Measurements from ENCODE around the gene TMEM222. TPM values are rescaled to one million over a fixed set of nuclear protein-coding genes. Genes with fewer than 3 reads are reported as not detected.

TMEM222 gene
- total RNA-seq, 2 experiments from 2014 or later: 21.8 to 22.5 TPM

DNA sequence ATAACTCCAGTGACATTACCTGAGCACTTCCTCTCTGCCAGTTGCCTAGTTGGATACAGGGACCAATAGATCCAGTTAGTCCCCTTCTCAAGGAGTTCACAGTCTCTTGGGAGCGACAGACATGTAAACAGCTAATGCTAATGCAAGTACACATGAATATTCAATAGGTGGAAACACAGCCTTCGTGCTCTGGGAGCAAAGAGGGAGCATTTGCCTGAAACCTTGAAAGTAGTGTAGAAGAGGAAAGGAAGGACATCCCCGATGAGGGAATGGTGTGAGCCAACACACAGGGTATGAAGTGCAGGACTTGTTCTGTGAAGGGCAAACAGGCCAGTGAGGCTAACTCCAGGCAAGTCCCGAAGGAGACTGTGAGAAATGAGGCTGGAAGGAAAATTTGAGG lies 3.8 kb upstream of the TMEM222 start:
- Mint-ChIP-seq H3K27ac (no peak overlapping the region), H3K4me1 (ENCODE audit: low read depth) (peaks cover 16% of the 10 kb centered on the region), H3K27me3 (peaks cover 4% of the 10 kb centered on the region), H3K4me3 (no peak overlapping the region), H3K9me3 (no peaks in the 10 kb centered on the region), H3K36me3 (ENCODE audit: low read depth) (peaks cover 11% of the 10 kb centered on the region)
- no peak for ATAC-seq (ENCODE audit: poor library complexity)
- intact Hi-C loops (cut with DNase I, micrococcal nuclease): no loop called here
- no peaks in the 10 kb centered on the region for H3K27me3 ChIP-seq (ENCODE audit: control insufficient read depth in 1 of 2, insufficient read depth in 2 of 2, low read length in 2 of 2)
- POLR2A ChIA-PET: interaction anchor here (1.6 kb wide), 1 partner anchor 39 kb away, joined by 4 read pairs; no protein-coding TSS in a partner anchor
- no peak for DNase-seq
- TF ChIP-seq CTCF (IDR thresholded peaks at IDR 0.05): no peak
- CTCF ChIA-PET: interaction anchor here (0.6 to 1.0 kb wide), 2 partner anchors 17 to 238 kb away, joined by 3 read pairs; no protein-coding TSS in a partner anchor
- no peak overlapping the region for H3K4me3 ChIP-seq (ENCODE audit: low read length)
- H3K9me3 ChIP-seq (ENCODE audit: control insufficient read depth in 1 of 2, insufficient read depth in 1 of 2, low read length in 2 of 2): no peaks in the 10 kb centered on the region
- H3K36me3 ChIP-seq (ENCODE audit: insufficient read depth, low read length): no peaks in the 10 kb centered on the region
- H3K4me1 ChIP-seq (ENCODE audit: insufficient read depth, low read length): peaks cover 16% of the 10 kb centered on the region
- H3K27ac ChIP-seq (ENCODE audit: low read depth in 1 of 2, low read length in 2 of 2): no peak overlapping the region

DNA sequence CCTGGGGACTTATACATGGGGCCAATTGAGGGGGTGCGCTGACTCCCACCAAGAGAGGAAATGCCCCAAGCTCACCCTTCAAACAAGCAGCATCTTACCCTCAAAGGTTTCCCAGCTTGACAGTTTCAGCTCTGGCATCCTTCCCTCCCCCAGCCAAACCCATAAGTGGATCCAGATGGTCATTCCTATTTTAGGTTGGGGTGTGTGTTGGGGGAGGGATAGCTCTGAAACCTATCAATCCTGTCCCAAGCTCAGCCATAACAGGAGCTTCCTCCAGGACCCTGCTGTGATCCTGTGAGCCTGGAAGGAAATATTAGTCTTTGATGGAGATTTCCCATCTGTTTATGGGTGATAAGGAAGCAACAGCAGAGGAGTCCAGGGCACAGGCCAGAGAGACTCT lies 3.4 kb upstream of the TMEM222 start:
- no peak overlapping the region for H3K27ac ChIP-seq (ENCODE audit: low read depth in 1 of 2, low read length in 2 of 2)
- H3K4me1 ChIP-seq (ENCODE audit: insufficient read depth, low read length): peaks cover 21% of the 10 kb centered on the region
- CTCF ChIA-PET: interaction anchor here (1.0 kb wide), 1 partner anchor 18 kb away, joined by 3 read pairs; no protein-coding TSS in a partner anchor
- intact Hi-C loops (cut with DNase I, micrococcal nuclease): no loop called here
- peaks cover 12% of the 10 kb centered on the region for H3K36me3 Mint-ChIP-seq (ENCODE audit: low read depth)
- H3K27me3 ChIP-seq (ENCODE audit: control insufficient read depth in 1 of 2, insufficient read depth in 2 of 2, low read length in 2 of 2): no peaks in the 10 kb centered on the region
- POLR2A ChIA-PET: interaction anchor here (1.6 kb wide), 1 partner anchor 39 kb away, joined by 4 read pairs; no protein-coding TSS in a partner anchor
- DNase-seq: no peak
- no peak overlapping the region for H3K4me3 Mint-ChIP-seq
- peaks cover 4% of the 10 kb centered on the region for H3K27me3 Mint-ChIP-seq
- no peaks in the 10 kb centered on the region for H3K9me3 ChIP-seq (ENCODE audit: control insufficient read depth in 1 of 2, insufficient read depth in 1 of 2, low read length in 2 of 2)
- TF ChIP-seq CTCF (IDR thresholded peaks at IDR 0.05): no peak
- H3K27ac Mint-ChIP-seq: no peak overlapping the region
- peaks cover 20% of the 10 kb centered on the region for H3K4me1 Mint-ChIP-seq (ENCODE audit: low read depth)
- no peak overlapping the region for H3K4me3 ChIP-seq (ENCODE audit: low read length)
- no peaks in the 10 kb centered on the region for H3K9me3 Mint-ChIP-seq
- no peak for ATAC-seq (ENCODE audit: poor library complexity)
- H3K36me3 ChIP-seq (ENCODE audit: insufficient read depth, low read length): no peaks in the 10 kb centered on the region

- Mint-ChIP-seq H3K4me1 (ENCODE audit: low read depth) (peaks cover 56% of the 10 kb centered on the region), H3K36me3 (ENCODE audit: low read depth) (peaks cover 49% of the 10 kb centered on the region), H3K4me3 (peak overlapping the region; percentile 99), H3K27ac (peak overlapping the region; percentile 88), H3K27me3 (peaks cover 4% of the 10 kb centered on the region), H3K9me3 (no peaks in the 10 kb centered on the region)
- Histone ChIP-seq H3K4me3 (ENCODE audit: low read length) (peak overlapping the region; percentile 90), H3K27ac (ENCODE audit: low read depth in 1 of 2, low read length in 2 of 2) (peak overlapping the region; percentile 86 to 90), H3K27me3 (ENCODE audit: control insufficient read depth in 1 of 2, insufficient read depth in 2 of 2, low read length in 2 of 2) (no peaks in the 10 kb centered on the region), H3K36me3 (ENCODE audit: insufficient read depth, low read length) (peaks cover 34% of the 10 kb centered on the region), H3K9me3 (ENCODE audit: control insufficient read depth in 1 of 2, insufficient read depth in 1 of 2, low read length in 2 of 2) (no peaks in the 10 kb centered on the region), H3K4me1 (ENCODE audit: insufficient read depth, low read length) (peaks cover 56% of the 10 kb centered on the region)
- intact Hi-C loops (cut with DNase I, micrococcal nuclease): loop anchor here (2.0 to 10.0 kb wide), 5 partner anchors 20 to 402 kb away; partner anchors contain the start of genes SYTL1 (in 2 of the 2), FAM76A (in 1 of the 2), MAP3K6 (in 1 of the 2) and SLC9A1 (in 1 of the 2)
- ATAC-seq (ENCODE audit: poor library complexity): no peak
- no peak for DNase-seq
- TF ChIP-seq CTCF (IDR thresholded peaks at IDR 0.05): no peak
- ChIA-PET POLR2A (interaction anchor here (0.7 to 3.9 kb wide), 5 partner anchors 10 to 35 kb away, joined by 3 to 24 read pairs (median 5); partner anchors contain the start of gene SYTL1), CTCF (interaction anchor here (1.2 to 3.9 kb wide), 6 partner anchors 10 to 44 kb away, joined by 3 to 16 read pairs (median 4); partner anchors contain the start of genes MAP3K6 and SYTL1)
These were observed 742 bp downstream of the TMEM222 start for GRCh38 chr1:27322569-27323240.
